Measurements from ENCODE around the gene PTPRN. TPM values are rescaled to one million over a fixed set of nuclear protein-coding genes. Genes with fewer than 3 reads are reported as not detected.

The PTPRN gene
- total and polyA plus RNA-seq, 9 of the 15 experiments (the other 6 are each of a cell fraction or from before 2014, with no cell fraction given), result 0.15 to 2.4 (median 0.43) TPM; not detected in 1

- TF ChIP-seq, protein P1, sequence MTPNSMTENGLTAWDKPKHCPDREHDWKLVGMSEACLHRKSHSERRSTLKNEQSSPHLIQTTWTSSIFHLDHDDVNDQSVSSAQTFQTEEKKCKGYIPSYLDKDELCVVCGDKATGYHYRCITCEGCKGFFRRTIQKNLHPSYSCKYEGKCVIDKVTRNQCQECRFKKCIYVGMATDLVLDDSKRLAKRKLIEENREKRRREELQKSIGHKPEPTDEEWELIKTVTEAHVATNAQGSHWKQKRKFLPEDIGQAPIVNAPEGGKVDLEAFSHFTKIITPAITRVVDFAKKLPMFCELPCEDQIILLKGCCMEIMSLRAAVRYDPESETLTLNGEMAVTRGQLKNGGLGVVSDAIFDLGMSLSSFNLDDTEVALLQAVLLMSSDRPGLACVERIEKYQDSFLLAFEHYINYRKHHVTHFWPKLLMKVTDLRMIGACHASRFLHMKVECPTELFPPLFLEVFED (CRISPR knock-in tag; conservative IDR thresholded peaks at IDR 0.05), result no peak
- TF ChIP-seq THRAP3 (IDR thresholded peaks at IDR 0.05; ENCODE audit: borderline replicate concordance) (no peak), TAF1 (IDR thresholded peaks at IDR 0.05; ENCODE audit: control insufficient read depth, extremely low read depth, insufficient read depth, low read length, severe bottlenecking) (peak; percentile 13), HDAC3 (IDR thresholded peaks at IDR 0.05; ENCODE audit: borderline replicate concordance, partially characterized antibody) (no peak), IFI16 (CRISPR knock-in tag; IDR thresholded peaks at IDR 0.05) (no peak), TAF7 (tag; IDR thresholded peaks at IDR 0.05) (no peak), E2F6 (IDR thresholded peaks at IDR 0.05; ENCODE audit: borderline replicate concordance in 1 of 2, extremely low read depth in 1 of 2, insufficient read depth in 1 of 2, insufficient read length in 1 of 2, low read depth in 1 of 2, low read length in 1 of 2, poor library complexity in 1 of 2, severe bottlenecking in 1 of 2) (peak; percentile 31 to 62), MYBL2 (IDR thresholded peaks at IDR 0.05; ENCODE audit: low read depth) (no peak), MYBL2 (CRISPR knock-in tag; IDR thresholded peaks at IDR 0.05; ENCODE audit: borderline replicate concordance) (no peak), POLR2B (IDR thresholded peaks at IDR 0.05; ENCODE audit: low read depth, partially characterized antibody) (no peak), ZNF316 (IDR thresholded peaks at IDR 0.05) (peak; percentile 52), ZNF512 (tag; IDR thresholded peaks at IDR 0.05) (no peak), XRCC5 (IDR thresholded peaks at IDR 0.05; ENCODE audit: low read depth, low read length) (no peak), MIER1 (IDR thresholded peaks at IDR 0.05; ENCODE audit: low read depth) (no peak), ZNF668 (CRISPR knock-in tag; IDR thresholded peaks at IDR 0.05) (no peak), SMARCB1 (IDR thresholded peaks at IDR 0.05; ENCODE audit: insufficient read length, low read depth) (no peak), NBN (IDR thresholded peaks at IDR 0.05; ENCODE audit: low read depth) (no peak), KAT7 (CRISPR knock-in tag; IDR thresholded peaks at IDR 0.05; ENCODE audit: borderline replicate concordance) (no peak), HNRNPK (IDR thresholded peaks at IDR 0.05; ENCODE audit: low read depth, low read length, poor library complexity, severe bottlenecking) (no peak), DPF2 (IDR thresholded peaks at IDR 0.05) (0 out of 2 replicates have a peak, but pooled peaks have one; percentile 3), DIDO1 (tag; IDR thresholded peaks at IDR 0.05; ENCODE audit: low read depth) (no peak), MAX (CRISPR knock-in tag; IDR thresholded peaks at IDR 0.05) (peak; percentile 71), ZNF212 (CRISPR knock-in tag; IDR thresholded peaks at IDR 0.05) (no peak), MED1 (CRISPR knock-in tag; IDR thresholded peaks at IDR 0.05; ENCODE audit: borderline replicate concordance) (no peak), ZNF766 (CRISPR knock-in tag; conservative IDR thresholded peaks at IDR 0.05) (no peak)
Measured at GRCh38 chr2:219252900-219253752, 56.1 kb downstream of the PTPRN start, which contains the start of gene TUBA4B (continued).
